Posterior vena cava (tissue), 2 donors: ENCODE data around the gene SLC29A1. TPM values are rescaled to one million over a fixed set of nuclear protein-coding genes. Genes with fewer than 3 reads are reported as not detected.
"Not testable (repeated sequence)": the region's sequence is repeated elsewhere in the genome, so short reads cannot be mapped to it uniquely, and the experiment has no call there.

Source experiments
- DNase-seq: peaks from one replicate; pipeline ENCODE4 v3.0.0-alpha.2; 2020; ENCODE audit warnings: low spot score
- intact Hi-C, 2 donors: fragments of 100-400 bp; cut with DNase I; formaldehyde crosslinking; loops; one replicate each; pipeline versions ENCODE4 v1.14.1 to v1.14.2; 2022 to 2023
- total RNA-seq, 2 donors: library from RNA; stranded (reverse); fragmentation: NEBNext Ultra II Directional; extraction: Animal tissue kit (Norgen Biotek cat#: 25700); gene quantifications; one replicate each; pipeline ENCODE4 v1.2.1, GENCODE V29; 2021
- donor health status: DM: yes; HTN: yes; CAD: no.
- donor health status: DM: yes; HTN: yes; CAD: no.

SLC29A1 gene
- total RNA-seq, 2 donors from 2014 or later: 76.5 to 80.0 TPM

DNA sequence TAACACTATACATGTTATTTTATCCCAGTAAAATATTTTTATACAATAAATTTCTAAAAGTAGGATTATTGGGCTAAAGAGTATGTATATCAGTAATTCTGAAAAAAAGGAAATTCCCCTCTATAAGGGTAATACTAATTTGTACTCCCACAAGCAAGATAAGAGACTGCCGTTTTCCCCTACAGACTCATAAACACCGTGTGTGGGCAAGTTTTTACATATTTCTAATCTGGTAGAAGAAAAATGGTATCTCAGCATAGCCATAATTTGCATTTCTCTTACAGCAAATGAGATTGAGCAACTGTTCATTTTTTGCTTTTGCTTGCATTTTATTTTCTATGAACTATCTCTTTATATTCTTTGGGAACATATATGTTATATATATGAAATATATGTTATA is 32.7 kb upstream of the SLC29A1 start:
- intact Hi-C loops: no loop called here
- DNase-seq: no peak

DNA sequence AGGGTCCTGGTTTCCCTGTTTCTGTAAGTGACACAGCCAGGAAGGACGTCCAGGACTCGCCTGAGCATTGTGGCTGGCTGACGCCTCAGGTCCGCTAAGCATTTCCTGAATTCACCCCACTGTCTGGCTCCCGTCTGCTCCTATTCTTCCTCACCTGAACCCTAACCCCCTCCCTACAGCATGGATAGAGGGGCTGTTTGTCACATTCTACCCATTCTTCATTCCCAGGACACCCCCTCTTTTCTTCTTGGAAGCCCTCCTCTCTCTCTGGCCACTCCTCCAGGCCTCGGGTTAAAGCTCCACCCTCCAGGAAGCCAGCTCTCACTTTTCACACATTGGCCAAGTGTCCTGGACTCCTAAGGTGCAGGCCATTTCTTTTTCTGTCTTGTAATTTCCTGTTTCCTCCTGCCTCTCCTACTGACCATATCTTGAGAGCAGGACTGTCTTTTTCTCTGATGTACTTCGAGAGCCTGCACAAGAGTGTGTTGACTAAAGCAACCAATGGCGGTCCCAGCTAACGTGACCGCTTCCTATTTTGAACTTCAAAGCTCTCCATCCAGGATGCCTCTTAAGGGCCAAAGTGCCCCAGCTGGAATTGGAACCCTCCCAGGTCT is 30.9 kb upstream of the SLC29A1 start:
- DNase-seq: no peak
- intact Hi-C loops: no loop called here

DNA sequence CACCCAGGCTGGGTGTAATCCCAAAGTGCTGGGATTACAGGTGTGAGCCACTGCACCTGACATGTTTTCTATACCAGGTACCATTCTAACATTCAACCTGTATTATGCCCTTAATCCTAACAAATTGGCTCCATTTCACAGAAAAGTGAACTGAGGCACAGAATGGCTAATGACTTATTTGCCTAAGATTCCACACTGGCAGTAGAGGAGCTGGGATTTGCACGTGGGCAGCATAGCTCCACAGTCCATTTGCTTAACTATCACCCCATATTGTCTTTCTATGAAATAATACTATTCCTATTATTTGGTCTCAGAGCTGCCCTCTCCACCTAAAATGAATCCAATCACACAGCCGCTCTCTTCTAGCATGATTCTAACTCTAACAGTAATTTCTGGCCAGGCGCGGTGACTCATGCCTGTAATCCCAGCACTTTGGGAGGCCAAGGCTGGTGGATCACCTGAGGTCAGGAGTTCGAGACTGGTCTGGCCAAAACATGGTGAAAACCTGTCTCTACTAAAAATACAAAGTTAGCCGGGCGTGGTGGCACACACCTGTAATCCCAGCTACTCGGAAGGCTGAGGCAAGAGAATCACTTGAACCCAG is 30.0 kb upstream of the SLC29A1 start:
- intact Hi-C loops: no loop called here
- DNase-seq: no peak

DNA sequence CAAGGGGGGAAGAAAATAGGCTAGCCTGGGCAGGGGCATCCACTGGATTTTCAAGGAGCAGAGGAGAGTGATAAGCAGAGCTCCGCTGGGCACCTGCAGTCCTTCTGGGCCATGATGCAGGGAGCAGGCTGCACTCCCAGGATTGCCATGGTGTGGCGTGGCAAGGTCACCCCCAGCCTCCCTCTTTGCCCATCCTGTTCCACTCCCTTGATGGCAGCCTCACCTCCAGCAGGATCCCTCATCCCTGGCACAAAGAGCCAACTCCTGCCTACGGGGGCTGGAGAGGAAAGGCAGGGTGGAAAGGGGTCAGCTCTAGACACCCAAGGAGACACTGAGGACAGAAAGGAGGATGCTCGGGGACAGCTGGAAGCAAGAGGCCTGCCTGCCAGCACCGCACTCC is 29.1 kb upstream of the SLC29A1 start:
- DNase-seq: no peak
- intact Hi-C loops: no loop called here

DNA sequence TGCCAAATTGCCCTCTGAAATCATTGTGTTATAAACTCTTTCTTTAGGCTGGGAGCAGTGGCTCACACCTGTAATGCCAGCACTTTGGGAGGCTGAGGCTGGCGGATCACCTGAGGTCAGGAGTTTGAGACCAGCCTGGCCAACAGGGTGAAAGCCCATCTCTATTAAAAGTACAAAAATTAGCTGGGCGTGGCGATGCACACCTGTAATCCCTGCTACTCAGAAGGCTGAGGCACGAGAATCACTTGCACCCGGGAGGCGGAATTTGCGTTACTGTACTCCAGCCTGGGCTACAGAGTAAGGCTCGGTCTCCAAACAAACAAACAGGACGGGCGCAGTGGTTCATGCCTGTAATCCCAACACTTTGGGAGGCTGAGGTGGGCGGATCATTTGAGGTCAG is 27.0 kb upstream of the SLC29A1 start:
- intact Hi-C loops, DNase-seq: not testable (repeated sequence)

DNA sequence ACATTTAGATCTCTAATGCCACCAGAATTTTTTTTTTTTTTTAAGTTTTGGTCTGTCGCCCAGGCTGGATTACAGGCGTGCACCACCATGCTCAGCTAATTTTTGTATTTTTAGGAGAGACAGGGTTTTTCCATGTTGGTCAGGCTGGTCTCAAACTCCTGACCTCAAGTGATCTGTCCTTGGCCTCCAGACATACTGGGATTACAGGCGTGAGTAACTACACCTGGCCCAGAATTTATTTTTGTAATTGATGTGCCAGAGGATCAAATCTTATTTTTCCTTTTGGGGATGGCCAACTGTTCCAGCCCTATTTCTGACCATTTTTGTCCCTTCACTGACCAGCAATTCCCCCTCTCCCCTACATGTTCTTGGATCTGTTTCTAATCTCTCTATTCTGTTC is 24.7 kb upstream of the SLC29A1 start:
- intact Hi-C loops: no loop called here
- no peak for DNase-seq

DNA sequence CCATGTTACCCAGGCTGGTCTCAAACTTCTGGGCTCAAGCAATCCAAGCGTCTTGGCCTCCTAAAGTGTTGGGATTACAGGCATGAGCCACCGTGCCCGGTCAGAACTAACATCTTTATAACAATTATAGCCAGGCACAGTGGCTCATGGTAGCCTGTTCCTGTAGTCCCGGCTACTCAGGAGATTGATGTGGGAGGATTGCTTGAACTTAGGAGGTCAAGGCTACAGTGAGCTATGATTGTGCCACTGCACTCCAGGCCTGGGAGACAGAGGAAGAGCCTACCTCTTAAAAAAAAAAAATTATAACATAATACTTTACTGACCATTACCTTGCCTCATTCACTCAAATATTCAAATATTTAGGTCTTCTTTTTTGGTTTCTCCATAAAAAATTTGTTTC is 23.5 kb upstream of the SLC29A1 start:
- DNase-seq: peak; percentile 43

DNA sequence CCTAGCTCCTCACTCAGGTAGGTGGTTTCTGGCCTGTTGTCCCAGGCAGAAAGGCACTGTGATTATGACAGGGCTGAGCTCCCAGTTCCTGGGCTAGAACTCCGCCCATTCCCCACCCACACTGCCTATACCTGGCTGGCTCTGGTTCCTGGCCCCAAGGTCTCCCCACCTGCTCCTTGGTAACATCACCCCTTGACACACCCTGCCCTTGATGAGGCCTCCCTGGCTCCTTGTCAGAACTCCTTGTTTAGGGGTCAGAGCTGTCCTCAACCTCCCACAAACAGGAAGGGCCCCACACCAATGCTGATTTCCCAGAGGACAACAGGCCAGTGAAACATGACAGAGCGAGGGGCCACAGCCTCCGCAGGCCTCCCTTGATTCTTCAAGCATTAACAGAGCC is 22.2 kb upstream of the SLC29A1 start:
- no peak for DNase-seq
- intact Hi-C loops: no loop called here

More for the DNA sequence above, 23.5 kb upstream of the SLC29A1 start:
- intact Hi-C loops: no loop called here

DNA sequence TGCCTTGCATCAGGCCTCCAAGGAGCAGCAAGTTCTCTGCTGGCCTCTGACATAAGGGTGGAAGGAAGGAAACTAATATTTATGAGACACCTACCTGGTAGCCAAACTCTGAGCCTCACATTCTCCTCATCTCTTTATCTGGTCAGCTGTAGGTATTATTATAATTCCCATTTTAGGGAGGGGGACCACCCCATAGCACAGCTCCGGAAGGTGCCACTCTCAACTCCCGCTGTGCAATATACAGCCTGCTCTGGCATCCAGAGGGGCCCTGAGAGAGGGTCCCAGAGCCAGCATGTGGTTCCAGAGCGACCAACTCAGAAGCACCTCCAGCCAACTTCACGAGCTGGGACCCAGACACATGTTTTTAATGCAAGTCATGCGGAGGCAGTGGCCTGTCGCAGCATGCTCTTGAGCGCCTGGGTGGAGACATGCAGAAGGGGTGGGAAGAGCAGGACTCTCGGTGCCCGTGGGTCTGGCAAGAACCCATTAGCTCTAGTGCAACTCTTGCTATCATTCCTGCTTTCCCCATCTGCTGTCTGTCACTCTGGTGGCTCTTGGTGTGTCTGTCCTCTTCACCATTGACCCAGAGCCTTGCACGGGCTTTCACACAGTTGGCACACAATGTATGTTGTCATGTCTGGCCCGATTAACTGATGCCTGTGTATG is 21.6 kb upstream of the SLC29A1 start:
- intact Hi-C loops: no loop called here
- DNase-seq: no peak

DNA sequence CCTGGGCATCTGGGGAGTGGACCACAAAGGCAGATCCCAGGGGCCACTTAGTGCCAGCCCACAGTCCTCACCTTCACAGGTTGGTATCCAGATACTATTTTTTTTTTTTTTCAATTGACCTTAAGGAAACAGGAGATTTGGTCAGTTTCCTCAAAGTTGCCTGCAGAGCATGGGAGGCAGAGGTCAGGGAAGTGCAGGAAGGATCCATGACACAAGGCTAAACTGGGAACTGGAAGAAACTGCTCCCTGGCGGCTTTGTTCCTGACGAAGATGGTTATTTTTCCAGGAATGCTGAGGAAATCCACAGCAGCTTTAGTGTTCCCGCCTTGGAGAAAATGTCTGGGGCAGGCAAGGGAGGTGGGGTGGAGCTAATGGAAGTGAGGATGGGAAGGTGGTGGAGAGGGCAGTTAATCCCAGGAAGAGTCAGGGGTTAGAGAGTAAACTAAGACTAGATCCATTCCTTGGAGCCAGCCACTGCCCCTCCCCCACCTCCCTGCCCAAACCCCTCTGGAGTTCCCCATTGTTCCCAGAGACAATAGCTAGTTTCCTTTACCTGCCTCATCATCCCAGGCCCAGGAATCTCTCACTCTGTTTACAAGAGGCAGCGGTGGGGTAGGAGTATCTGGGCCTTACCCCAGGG is 20.9 kb upstream of the SLC29A1 start:
- intact Hi-C loops: no loop called here
- DNase-seq: no peak

DNA sequence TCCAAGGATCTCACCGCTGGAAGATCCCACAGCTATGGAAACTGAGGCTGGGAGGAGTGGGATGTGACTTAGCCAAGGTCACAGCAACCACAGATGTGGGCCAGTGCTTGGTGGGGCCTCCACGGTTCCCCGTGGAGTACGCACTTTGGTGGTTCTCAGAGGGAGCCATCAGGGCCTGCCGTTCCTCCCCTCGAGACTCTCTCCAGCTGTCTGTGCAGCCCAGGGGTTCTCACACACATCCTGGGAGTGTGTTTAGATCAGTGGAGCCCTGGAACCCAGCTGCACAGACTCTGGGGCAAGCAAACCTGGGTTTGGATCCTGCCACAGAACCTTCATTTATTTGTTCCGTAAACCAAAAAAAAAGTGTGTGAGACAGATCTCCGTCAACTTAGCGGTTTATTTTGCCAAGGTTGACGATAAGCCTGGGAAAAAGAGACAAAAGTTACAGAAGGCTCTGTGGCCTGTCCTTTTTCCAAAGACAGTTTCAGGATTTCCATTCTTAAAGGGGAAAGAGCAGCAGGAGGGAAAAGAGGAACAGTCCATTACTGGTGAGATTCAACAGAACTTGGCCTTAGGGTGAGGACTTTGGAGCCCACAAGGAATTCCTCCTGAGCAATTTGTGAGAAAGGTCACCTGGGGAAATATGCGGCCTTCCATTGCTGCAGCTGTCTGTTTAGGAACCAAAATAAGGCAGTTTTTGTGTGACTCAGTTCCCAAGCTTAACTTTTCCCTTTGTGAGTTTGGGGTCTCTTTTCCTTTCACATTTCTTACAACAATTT is 20.2 kb upstream of the SLC29A1 start:
- DNase-seq: no peak
- intact Hi-C loops: no loop called here

DNA sequence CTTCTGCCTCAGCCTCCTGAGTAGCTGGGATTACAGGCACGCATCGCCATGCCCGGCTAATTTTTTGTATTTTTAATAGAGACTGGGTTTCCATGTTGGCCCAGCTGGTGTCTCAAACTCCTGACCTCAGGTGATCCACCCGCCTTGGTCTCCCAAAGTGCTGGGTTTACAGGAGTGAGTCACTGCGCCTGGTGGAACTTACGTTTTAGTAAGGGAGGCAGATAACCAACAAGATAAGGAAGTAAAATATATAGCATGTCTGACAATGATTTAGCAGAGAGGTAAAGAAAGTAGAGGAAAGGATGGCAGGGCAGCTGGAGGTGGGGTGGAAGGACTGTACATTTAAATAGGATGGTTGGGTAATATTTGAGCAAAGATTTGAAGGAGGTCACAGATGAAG is 19.4 kb upstream of the SLC29A1 start:
- intact Hi-C loops: no loop called here
- DNase-seq: no peak

DNA sequence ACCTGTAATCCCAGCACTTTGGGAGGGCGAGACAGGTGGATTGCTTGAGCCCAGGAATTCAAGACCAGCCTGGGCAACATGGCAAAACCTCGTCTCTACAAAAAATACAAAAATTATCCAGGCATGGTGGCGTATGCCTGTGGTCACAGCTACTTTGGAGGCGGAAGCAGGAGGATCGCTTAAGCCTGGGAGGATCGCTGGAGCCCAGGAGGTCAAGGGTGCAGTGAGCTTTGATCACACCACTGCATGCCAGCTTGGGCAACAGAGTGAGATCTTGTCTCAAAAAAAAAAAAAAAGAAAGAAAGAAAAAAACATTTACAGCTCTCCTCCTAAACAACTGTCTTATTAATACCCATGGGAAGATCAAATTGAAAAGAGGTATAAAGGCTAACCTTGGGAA is 15.4 kb upstream of the SLC29A1 start:
- no peak for DNase-seq
- intact Hi-C loops: no loop called here

DNA sequence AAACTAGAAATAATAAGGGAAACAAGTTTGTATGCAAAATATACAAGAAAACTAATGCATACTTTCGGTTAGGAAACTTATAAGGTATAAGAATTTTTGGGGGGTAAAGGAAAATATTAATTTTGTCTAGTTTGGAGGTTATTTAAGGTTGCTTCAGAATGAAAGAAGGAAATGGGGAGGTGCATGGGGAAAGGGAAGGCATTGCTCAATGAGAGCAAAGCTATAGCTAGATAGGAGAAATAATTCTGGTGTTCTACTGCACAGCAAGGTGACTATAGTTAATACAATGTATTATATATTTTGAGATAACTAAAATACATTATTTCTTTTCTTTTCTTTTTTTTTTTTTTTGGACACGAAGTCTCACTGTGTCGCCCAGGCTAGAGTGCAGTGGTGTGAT is 12.1 kb upstream of the SLC29A1 start:
- DNase-seq: no peak
- intact Hi-C loops: no loop called here

DNA sequence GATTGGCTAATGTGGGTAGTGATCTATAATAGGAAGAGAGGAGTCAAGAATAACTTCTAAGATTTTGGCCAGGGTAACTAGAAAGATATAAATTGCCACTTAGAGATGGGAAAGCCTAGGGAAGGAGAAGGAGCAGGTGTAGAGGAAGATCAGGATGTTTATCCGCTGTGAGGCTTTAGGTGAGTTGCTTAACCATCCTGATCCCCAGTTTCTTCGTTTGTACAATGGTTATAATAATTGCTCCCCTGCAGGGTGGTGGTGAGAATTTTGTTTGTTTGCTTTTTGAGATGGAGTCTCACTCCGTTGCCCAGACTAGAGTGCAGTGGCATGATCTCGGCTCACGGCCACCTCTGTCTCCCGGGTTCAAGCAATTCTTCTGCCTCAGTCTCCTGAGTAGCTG is 9.1 kb upstream of the SLC29A1 start:
- intact Hi-C loops: no loop called here
- no peak for DNase-seq

DNA sequence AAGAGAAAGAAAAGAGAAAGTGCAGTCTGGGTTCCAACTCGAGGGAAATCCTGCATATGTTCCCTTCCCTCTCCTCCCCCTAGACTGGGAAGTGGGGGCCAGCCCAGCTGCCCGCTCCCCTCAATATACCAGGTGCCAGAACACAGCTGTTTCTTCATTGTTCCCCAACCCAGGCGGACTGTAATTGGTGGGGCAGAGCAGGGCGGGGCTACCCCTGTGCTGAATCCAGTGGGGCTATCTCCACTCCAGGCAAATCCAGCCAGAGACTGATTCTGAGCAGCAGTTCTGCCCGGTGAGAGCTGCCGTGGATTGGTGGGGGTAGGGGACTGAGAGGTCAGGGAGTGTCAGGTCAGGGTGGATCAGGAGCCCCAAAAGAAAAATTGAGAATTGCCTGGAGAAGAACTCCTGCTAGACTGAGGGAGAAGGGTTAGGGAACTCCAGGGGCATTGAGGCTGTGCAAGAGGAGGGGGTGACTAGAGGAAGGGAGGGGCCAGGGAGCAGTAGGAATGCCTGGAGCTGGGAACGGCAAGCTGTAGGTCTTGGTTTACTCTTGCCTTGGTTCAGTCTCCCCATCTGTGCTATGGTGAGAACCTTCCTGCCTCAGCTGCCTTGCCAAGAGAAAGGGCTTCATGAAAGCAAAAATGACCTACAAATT is 6.6 kb upstream of the SLC29A1 start, which contains the start of gene MYMX:
Gene MYMX, plus strand, starts transcription at position 250 of the 655 bp plus-strand sequence. CDS start 546 bp downstream, outside the sequence.
- intact Hi-C loops: no loop called here
- no peak for DNase-seq

DNA sequence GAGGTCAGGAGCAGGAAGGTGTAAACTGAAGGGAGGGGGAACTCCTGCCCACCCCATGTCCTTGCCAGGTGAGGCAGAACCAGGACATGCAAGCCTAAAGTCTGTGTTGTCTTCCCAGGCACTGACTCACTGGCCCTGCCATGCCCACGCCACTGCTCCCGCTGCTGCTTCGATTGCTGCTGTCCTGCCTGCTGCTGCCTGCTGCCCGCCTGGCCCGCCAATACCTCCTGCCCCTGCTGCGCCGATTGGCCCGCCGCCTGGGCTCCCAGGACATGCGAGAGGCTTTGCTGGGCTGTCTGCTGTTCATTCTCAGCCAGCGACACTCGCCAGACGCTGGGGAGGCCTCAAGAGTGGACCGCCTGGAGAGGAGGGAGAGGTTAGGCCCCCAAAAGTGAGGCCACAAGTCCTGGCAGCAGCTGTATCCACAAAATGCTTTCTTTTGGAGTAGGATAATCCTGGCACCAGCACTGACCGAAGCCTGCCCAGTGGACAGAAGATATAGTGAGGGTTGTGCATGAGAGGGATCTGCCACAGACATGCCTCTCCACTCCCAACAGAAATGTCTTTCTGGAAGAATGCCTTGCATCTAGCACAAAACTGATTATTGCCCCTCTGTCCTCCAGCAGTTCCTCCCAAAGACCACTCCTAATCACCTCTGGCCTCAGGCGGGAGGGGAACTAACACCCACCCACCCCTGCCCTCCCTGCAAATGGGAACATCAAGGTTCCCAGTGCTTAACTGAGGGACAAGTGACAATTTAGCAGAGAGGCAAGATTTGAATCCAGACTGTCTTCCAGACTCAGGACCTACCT is 5.9 kb upstream of the SLC29A1 start:
- intact Hi-C loops: no loop called here
- no peak for DNase-seq

DNA sequence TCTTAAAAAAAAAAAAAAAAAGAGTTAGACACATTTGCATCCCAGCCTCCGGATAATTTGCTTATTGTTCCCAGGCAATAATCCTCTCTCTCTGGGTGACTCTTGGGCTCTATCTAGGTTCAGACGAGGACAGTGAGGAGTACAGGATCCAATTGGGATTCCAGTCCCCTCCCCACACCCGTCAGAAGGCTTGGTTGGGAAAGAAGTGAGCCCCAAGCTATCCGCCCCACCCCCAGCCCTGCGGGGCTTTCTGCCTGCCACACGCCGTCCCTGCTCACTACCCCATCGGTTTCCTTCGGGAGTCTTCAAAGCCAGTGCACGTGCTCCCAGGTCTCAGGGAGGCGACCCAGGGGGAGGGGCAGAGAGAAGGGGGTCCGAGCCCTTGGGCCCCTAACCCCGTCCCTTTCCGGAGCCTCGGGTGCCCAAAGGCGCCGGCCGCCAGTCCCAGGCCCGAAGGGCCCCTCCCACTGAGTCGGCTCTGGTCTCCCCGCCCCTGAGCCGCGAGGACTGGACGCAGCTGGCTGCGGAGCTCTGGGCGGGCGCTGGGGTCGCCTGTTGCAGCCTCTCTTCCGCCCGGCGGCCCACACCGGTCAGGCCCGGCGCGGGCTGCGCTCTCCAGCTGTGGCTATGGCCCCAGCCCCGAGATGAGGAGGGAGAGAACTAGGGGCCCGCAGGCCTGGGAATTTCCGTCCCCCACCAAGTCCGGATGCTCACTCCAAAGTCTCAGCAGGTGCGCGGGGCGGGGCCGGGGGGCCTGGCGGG is 4.2 kb upstream of the SLC29A1 start:
- peak; percentile 95 for DNase-seq
- intact Hi-C loops: no loop called here
